Esophagus (tissue), 2 donors: Measurements from ENCODE around the gene ERC2. TPM values are rescaled to one million over a fixed set of nuclear protein-coding genes. Genes with fewer than 3 reads are reported as not detected.

Experiments used
- H3K27ac ChIP-seq, 2 donors: one replicate each; pipeline ENCODE4 v1.5.1; 2013; ENCODE audit warnings: low read depth in 2 of 2, mild to moderate bottlenecking in 2 of 2, inconsistent platforms in 1 of 2, low read length in 1 of 2, moderate library complexity in 1 of 2
- H3K27me3 ChIP-seq, 2 donors: one replicate each; pipeline ENCODE4 v1.6.1; 2013; ENCODE audit warnings: low read length in 2 of 2, control low read depth in 1 of 2, mild to moderate bottlenecking in 1 of 2; ENCODE audit not compliant: insufficient read depth in 2 of 2, control insufficient read depth in 1 of 2
- H3K36me3 ChIP-seq, 2 donors: one replicate each; pipeline ENCODE4 v1.6.1; 2013; ENCODE audit warnings: low read length in 1 of 2; ENCODE audit not compliant: control insufficient read depth in 2 of 2, insufficient read depth in 2 of 2
- H3K4me1 ChIP-seq, 2 donors: one replicate each; pipeline ENCODE4 v1.6.1; 2013; ENCODE audit warnings: low read length in 1 of 2; ENCODE audit not compliant: control insufficient read depth in 2 of 2, insufficient read depth in 2 of 2
- H3K4me3 ChIP-seq, 2 donors: one replicate each; pipeline ENCODE4 v1.5.1; 2013; ENCODE audit warnings: low read length in 2 of 2, mild to moderate bottlenecking in 2 of 2, low read depth in 1 of 2, moderate library complexity in 1 of 2
- H3K9me3 ChIP-seq, 2 donors: one replicate each; pipeline ENCODE4 v1.6.1; 2013; ENCODE audit warnings: mild to moderate bottlenecking in 2 of 2, low read depth in 1 of 2, low read length in 1 of 2, moderate library complexity in 1 of 2; ENCODE audit not compliant: control insufficient read depth in 2 of 2, insufficient read depth in 1 of 2
- WGBS, 2 donors: extraction: QIAGEN DNeasy Blood & Tissue Kit; methylation state at CpG; one replicate each; pipeline ENCODE4 v1.1.7; 2013; 5-methylcytosine and 5-hydroxymethylcytosine counted together
- polyA plus RNA-seq, 2 donors: library from polyadenylated mRNA; stranded (reverse); fragments of 200-250 nt; gene quantifications; one replicate each; pipeline ENCODE4 v1.2.3, GENCODE V29; 2013
- donor health status: healthy with polysubstance abuse.
- donor health status: Bipolar disorder and iron deficiency.

Gene ERC2
- polyA plus RNA-seq, 2 donors = 0.18 to 0.20 TPM

- no peaks in the 10 kb centered on the region for H3K9me3 ChIP-seq
- H3K27ac ChIP-seq = no peak overlapping the region
- H3K4me3 ChIP-seq = no peak overlapping the region
- no peaks in the 10 kb centered on the region for H3K4me1 ChIP-seq
- H3K27me3 ChIP-seq = no peaks in the 10 kb centered on the region
- no peaks in the 10 kb centered on the region for H3K36me3 ChIP-seq
- WGBS, 2 donors = 87 to 88% methylated on average over 5 of the region's 5 CpGs
These were observed 57.1 kb downstream of the ERC2 start for GRCh38 chr3:56411166-56411565.

GRCh38 chr3:56410576-56410975 is 57.7 kb downstream of the ERC2 start:
- Histone ChIP-seq H3K4me1 (no peaks in the 10 kb centered on the region), H3K4me3 (no peak overlapping the region), H3K27me3 (no peaks in the 10 kb centered on the region), H3K36me3 (no peaks in the 10 kb centered on the region), H3K9me3 (no peaks in the 10 kb centered on the region), H3K27ac (no peak overlapping the region)

DNA sequence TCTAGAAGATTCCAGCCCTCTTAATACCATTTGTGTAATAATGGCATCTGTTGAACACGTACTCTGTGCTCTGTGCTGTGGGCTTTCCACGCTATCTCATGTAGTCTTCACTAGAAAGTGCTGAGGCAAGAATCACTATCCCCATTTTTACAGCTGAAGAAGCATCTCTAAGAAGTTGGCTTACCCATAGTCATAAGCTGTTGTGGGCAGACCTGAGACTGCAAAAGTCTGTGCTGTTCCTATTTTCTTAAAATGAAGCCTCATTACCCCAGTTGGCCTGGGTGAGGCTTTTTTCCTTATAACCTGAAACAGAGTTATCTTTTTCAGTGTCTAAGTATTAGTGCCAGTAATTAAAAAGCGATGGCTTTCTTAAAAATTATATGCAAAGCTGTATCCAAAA is 58.5 kb downstream of the ERC2 start:
- Histone ChIP-seq H3K36me3 (no peaks in the 10 kb centered on the region), H3K4me3 (no peak overlapping the region), H3K27me3 (no peaks in the 10 kb centered on the region), H3K27ac (no peak overlapping the region), H3K9me3 (no peaks in the 10 kb centered on the region), H3K4me1 (no peaks in the 10 kb centered on the region)
- WGBS, 2 donors = 91 to 93% methylated on average over 3 of the region's 3 CpGs

DNA sequence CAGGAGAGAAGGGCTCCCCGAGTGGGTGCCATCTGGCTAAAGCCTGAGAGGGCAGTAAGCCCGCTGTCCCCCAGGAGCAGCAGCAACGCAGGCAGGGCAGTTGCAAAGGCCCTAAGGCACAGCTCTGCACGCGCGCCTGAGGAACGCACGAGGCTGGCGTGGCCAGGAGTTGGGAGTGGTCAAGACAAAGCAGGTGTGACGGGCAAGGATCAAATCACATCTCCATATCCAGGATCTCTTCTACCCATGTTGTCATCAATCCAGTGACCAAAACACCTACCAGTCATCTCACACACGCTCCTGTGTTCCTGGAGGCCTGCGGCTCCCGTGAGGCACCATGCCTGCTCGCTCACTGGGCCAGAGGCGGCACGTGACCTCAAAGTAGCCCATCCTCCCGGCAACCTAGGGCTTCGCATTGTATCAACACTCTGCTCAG is 59.5 kb downstream of the ERC2 start:
- no peaks in the 10 kb centered on the region for H3K9me3 ChIP-seq
- H3K4me1 ChIP-seq = no peaks in the 10 kb centered on the region
- H3K36me3 ChIP-seq = no peaks in the 10 kb centered on the region
- no peak overlapping the region for H3K4me3 ChIP-seq
- WGBS, 2 donors = 93% methylated on average over 18 of the region's 18 CpGs
- H3K27ac ChIP-seq = no peak overlapping the region
- no peaks in the 10 kb centered on the region for H3K27me3 ChIP-seq

- Histone ChIP-seq H3K4me3 (no peak overlapping the region), H3K9me3 (no peaks in the 10 kb centered on the region), H3K36me3 (no peaks in the 10 kb centered on the region), H3K4me1 (no peaks in the 10 kb centered on the region), H3K27ac (no peak overlapping the region), H3K27me3 (no peaks in the 10 kb centered on the region)
- WGBS, 2 donors = 83% methylated on average over 4 of the region's 4 CpGs
These were observed 61.3 kb downstream of the ERC2 start for GRCh38 chr3:56406826-56407515.

DNA sequence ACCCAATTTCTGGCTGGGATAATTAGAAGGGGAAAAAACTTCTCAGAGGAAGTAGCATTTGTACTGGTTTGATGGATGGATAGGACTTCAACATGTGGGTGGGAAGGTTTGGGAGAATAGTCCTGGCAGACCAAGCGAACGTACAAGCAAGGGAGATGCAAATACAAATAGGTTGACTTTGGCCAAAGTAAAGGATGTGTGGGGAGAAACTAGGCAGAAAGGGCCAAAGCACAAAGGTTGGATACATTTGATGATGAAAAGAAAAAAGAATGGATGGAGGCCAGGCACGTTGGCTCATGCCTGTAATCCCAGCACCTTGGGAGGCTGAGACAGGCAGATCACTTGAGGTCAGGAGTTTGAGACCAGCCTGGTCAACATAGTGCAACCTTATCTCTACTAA is 63.4 kb downstream of the ERC2 start:
- 88 to 89% methylated on average over 3 of the region's 3 CpGs for WGBS, 2 donors

DNA sequence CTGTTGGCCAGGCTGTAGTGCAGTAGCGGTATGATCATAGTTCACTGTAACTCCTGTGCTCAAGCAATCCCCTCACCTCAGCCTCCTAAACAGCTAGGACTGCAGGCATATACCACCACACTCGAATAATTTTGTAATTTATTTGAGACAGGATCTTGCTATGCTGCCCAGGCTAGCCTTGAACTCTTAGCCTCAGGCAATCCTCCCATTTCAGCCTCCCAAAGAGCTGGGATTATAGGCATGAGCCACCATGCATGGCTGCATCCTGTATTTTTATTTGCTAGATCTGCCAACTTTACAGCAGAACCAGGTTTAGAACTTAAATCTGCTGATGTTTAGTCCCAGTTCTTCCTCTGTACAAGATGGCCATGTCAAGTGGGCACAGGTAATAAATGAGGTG is 69.6 kb downstream of the ERC2 start:
- no peaks in the 10 kb centered on the region for H3K4me1 ChIP-seq
- 66 to 77% methylated on average over 2 of the region's 2 CpGs for WGBS, 2 donors
- H3K27me3 ChIP-seq = peaks cover 0 to 4% of the 10 kb centered on the region in 2 donors
- no peaks in the 10 kb centered on the region for H3K9me3 ChIP-seq
- H3K4me3 ChIP-seq = no peak overlapping the region
- no peaks in the 10 kb centered on the region for H3K36me3 ChIP-seq
- no peak overlapping the region for H3K27ac ChIP-seq

More for the DNA sequence above, 63.4 kb downstream of the ERC2 start:
- no peak overlapping the region for H3K27ac ChIP-seq
- no peaks in the 10 kb centered on the region for H3K9me3 ChIP-seq
- H3K27me3 ChIP-seq = no peaks in the 10 kb centered on the region
- no peak overlapping the region for H3K4me3 ChIP-seq
- no peaks in the 10 kb centered on the region for H3K36me3 ChIP-seq
- no peaks in the 10 kb centered on the region for H3K4me1 ChIP-seq

- Histone ChIP-seq H3K4me3 (no peak overlapping the region), H3K27me3 (peaks cover 0 to 4% of the 10 kb centered on the region in 2 donors), H3K4me1 (no peaks in the 10 kb centered on the region), H3K36me3 (no peaks in the 10 kb centered on the region), H3K27ac (no peak overlapping the region), H3K9me3 (no peaks in the 10 kb centered on the region)
- 85 to 90% methylated on average over 2 of the region's 2 CpGs for WGBS, 2 donors
These were observed 70.5 kb downstream of the ERC2 start for GRCh38 chr3:56397798-56398197.

DNA sequence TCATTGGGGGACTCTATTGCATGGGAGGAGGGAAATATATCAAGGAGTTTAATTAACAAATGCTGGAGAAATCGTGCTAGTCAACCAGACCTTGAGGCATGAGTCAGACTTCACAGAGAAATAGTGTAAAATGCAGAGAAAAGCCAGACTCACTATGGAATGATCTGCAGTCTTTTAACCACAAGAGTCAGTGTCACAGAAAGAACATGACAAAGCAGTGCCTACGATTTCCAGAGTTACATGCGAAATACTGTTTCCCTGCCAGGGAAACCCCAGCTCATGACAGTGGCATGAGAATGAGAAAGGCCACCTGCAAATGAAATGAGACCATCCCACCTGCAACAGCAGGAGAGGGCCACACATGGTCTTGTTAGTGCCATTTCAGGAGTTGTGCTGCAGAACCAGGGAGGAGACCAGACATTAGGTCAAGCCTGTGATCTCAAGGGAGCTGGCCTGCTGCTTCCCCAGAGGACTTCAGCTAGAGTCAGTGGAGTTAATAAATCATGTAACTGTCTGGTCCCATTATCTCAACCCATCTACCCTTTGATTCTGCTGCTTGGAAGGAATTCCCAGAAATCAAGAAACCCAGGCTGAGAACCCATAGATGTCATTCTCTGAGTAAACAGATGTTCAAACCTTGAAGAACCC is 79.0 kb downstream of the ERC2 start:
- Histone ChIP-seq H3K4me1 (no peaks in the 10 kb centered on the region), H3K9me3 (no peaks in the 10 kb centered on the region), H3K27me3 (no peaks in the 10 kb centered on the region), H3K4me3 (no peak overlapping the region), H3K36me3 (no peaks in the 10 kb centered on the region), H3K27ac (no peak overlapping the region)
- 79 to 80% methylated on average over 3 of the region's 3 CpGs for WGBS, 2 donors

GRCh38 chr3:56383092-56383491 is 85.2 kb downstream of the ERC2 start:
- no peaks in the 10 kb centered on the region for H3K4me1 ChIP-seq

More at GRCh38 chr3:56383092-56383491, 85.2 kb downstream of the ERC2 start:
- Histone ChIP-seq H3K27me3 (no peaks in the 10 kb centered on the region), H3K27ac (no peak overlapping the region), H3K9me3 (no peaks in the 10 kb centered on the region), H3K4me3 (no peak overlapping the region), H3K36me3 (no peaks in the 10 kb centered on the region)
- 70 to 71% methylated on average over 3 of the region's 3 CpGs for WGBS, 2 donors
